Karpas-422 (cell line): Measurements from ENCODE around the gene RIMOC1. TPM values are rescaled to one million over a fixed set of nuclear protein-coding genes. Genes with fewer than 3 reads are reported as not detected.

Source experiments
- DNase-seq: peaks from one replicate; pipeline ENCODE4 v3.0.0-alpha.2; 2015
- H2AFZ ChIP-seq: fragments of 200-600 bp; sonication (generic); 2 replicates; pipeline ENCODE4 v1.6.1; 2014; ENCODE audit warnings: antibody characterized with exemption, low read length, mixed read lengths
- H3K27ac ChIP-seq: fragments of 200-600 bp; sonication (generic); 2 replicates; pipeline ENCODE4 v1.5.1; 2014; ENCODE audit warnings: mild to moderate bottlenecking, low read length, moderate library complexity
- H3K27me3 ChIP-seq: fragments of 200-600 bp; sonication (generic); 2 replicates; pipeline ENCODE4 v1.6.1; 2014; ENCODE audit warnings: low read length, mixed read lengths
- H3K36me3 ChIP-seq: fragments of 200-600 bp; sonication (generic); 2 replicates; pipeline ENCODE4 v1.6.1; 2014; ENCODE audit warnings: low read length, mixed read lengths; ENCODE audit not compliant: insufficient read depth
- H3K4me1 ChIP-seq: fragments of 200-600 bp; sonication (generic); 2 replicates; pipeline ENCODE4 v1.6.1; 2014; ENCODE audit warnings: mild to moderate bottlenecking, low read length, mixed read lengths
- H3K4me2 ChIP-seq: fragments of 200-600 bp; sonication (generic); 2 replicates; pipeline ENCODE4 v1.6.1; 2014; ENCODE audit warnings: low read length, low read depth, mild to moderate bottlenecking; ENCODE audit not compliant: poor library complexity, severe bottlenecking
- H3K4me3 ChIP-seq: fragments of 200-600 bp; sonication (generic); 2 replicates; pipeline ENCODE4 v1.5.1; 2014; ENCODE audit warnings: mild to moderate bottlenecking, antibody characterized with exemption, low read length, mixed read lengths
- H3K79me2 ChIP-seq: fragments of 200-600 bp; sonication (generic); 2 replicates; pipeline ENCODE4 v1.6.1; 2014; ENCODE audit warnings: mild to moderate bottlenecking, low read length, mixed read lengths
- H3K9ac ChIP-seq: fragments of 200-600 bp; sonication (generic); 2 replicates; pipeline ENCODE4 v1.6.0; 2014; ENCODE audit warnings: low read length
- H3K9me2 ChIP-seq: fragments of 200-600 bp; sonication (generic), shearing (Covaris generic); replicated peaks from 2 replicates; pipeline ENCODE4 v1.6.0; 2014; ENCODE audit warnings: mild to moderate bottlenecking, low read length, moderate library complexity; ENCODE audit not compliant: insufficient read depth
- H3K9me3 ChIP-seq: fragments of 300-700, 200-600 bp; sonication (generic); 2 replicates; pipeline ENCODE4 v1.6.1; 2014; ENCODE audit warnings: low read length, mixed read lengths
- H4K20me1 ChIP-seq: fragments of 200-600 bp; sonication (generic); 2 replicates; pipeline ENCODE4 v1.6.1; 2014; ENCODE audit warnings: mild to moderate bottlenecking, antibody characterized with exemption, low read length, low read depth; ENCODE audit not compliant: insufficient read depth
- total RNA-seq: library from RNA; depleted of rRNA; stranded (reverse); fragments of >200 nt; shearing (Covaris generic); gene quantifications from 2 replicates; pipeline ENCODE4 v1.2.3, GENCODE V29; 2014; ENCODE audit warnings: low replicate concordance

The RIMOC1 gene
- total RNA-seq, 1 experiment from 2014 or later: 42.9 TPM

- 0 out of 2 replicates have a peak overlapping the region, but pooled peaks have one; percentile 44 for H3K27ac ChIP-seq
Observed at GRCh38 chr5:41903382-41903891, 707 bp upstream of the RIMOC1 start.

GRCh38 chr5:41906151-41906550 lies 2.0 kb downstream of the RIMOC1 start:
- peaks cover 58% of the 10 kb centered on the region for H3K79me2 ChIP-seq
- peak overlapping the region; percentile 97 for H3K4me2 ChIP-seq
- peaks cover 31% of the 10 kb centered on the region for H3K4me1 ChIP-seq

More at GRCh38 chr5:41903382-41903891, 707 bp upstream of the RIMOC1 start:
- H3K36me3 ChIP-seq: peaks cover 20% of the 10 kb centered on the region; the same call in 1 of the 2 replicates
- peaks cover 31% of the 10 kb centered on the region for H3K4me1 ChIP-seq
- H2AFZ ChIP-seq: peak overlapping the region; percentile 35; the same call in 1 of the 2 replicates
- peaks cover 41% of the 10 kb centered on the region for H3K79me2 ChIP-seq
- H3K4me3 ChIP-seq: peak overlapping the region; percentile 94
- DNase-seq: no peak
- H3K9ac ChIP-seq: peak overlapping the region; percentile 88
- H3K9me3 ChIP-seq: no peaks in the 10 kb centered on the region
- H3K9me2 ChIP-seq: no peaks in the 10 kb centered on the region
- no peaks in the 10 kb centered on the region for H3K27me3 ChIP-seq
- peak overlapping the region; percentile 83 for H3K4me2 ChIP-seq
- H4K20me1 ChIP-seq: no peaks in the 10 kb centered on the region; the same call in 1 of the 2 replicates

GRCh38 chr5:41908374-41909079 lies 4.4 kb downstream of the RIMOC1 start:
- H3K27me3 ChIP-seq: no peaks in the 10 kb centered on the region
- no peak overlapping the region for H3K4me2 ChIP-seq
- no peak overlapping the region for H2AFZ ChIP-seq
- peaks cover 58% of the 10 kb centered on the region for H3K79me2 ChIP-seq
- peaks cover 23% of the 10 kb centered on the region for H3K4me1 ChIP-seq
- H4K20me1 ChIP-seq: no peaks in the 10 kb centered on the region; the same call in 1 of the 2 replicates
- no peaks in the 10 kb centered on the region for H3K9me2 ChIP-seq
- no peak overlapping the region for H3K9ac ChIP-seq
- peaks cover 64% of the 10 kb centered on the region for H3K36me3 ChIP-seq
- H3K4me3 ChIP-seq: no peak overlapping the region
- H3K9me3 ChIP-seq: no peaks in the 10 kb centered on the region
- no peak for DNase-seq
- H3K27ac ChIP-seq: no peak overlapping the region

More at GRCh38 chr5:41906151-41906550, 2.0 kb downstream of the RIMOC1 start:
- DNase-seq: no peak
- H4K20me1 ChIP-seq: no peaks in the 10 kb centered on the region; the same call in 1 of the 2 replicates
- no peaks in the 10 kb centered on the region for H3K9me3 ChIP-seq
- H2AFZ ChIP-seq: no peak overlapping the region
- no peaks in the 10 kb centered on the region for H3K27me3 ChIP-seq
- H3K4me3 ChIP-seq: no peak overlapping the region
- no peaks in the 10 kb centered on the region for H3K9me2 ChIP-seq
- H3K27ac ChIP-seq: no peak overlapping the region
- H3K9ac ChIP-seq: no peak overlapping the region
- peaks cover 42% of the 10 kb centered on the region for H3K36me3 ChIP-seq

- Histone ChIP-seq H3K9me2 (no peaks in the 10 kb centered on the region), H3K27me3 (no peaks in the 10 kb centered on the region), H4K20me1 (no peaks in the 10 kb centered on the region), H3K4me1 (peaks cover 36% of the 10 kb centered on the region), H3K9me3 (no peaks in the 10 kb centered on the region), H3K79me2 (peaks cover 34% of the 10 kb centered on the region), H3K4me3 (no peak overlapping the region), H3K9ac (no peak overlapping the region), H3K36me3 (peaks cover 78% of the 10 kb centered on the region), H2AFZ (no peak overlapping the region), H3K27ac (no peak overlapping the region), H3K4me2 (no peak overlapping the region)
- DNase-seq: no peak
Observed at GRCh38 chr5:41918105-41918504, 14.0 kb downstream of the RIMOC1 start.

GRCh38 chr5:41921166-41921565 lies 17.0 kb downstream of the RIMOC1 start:
- H3K4me3 ChIP-seq: no peak overlapping the region
- no peaks in the 10 kb centered on the region for H4K20me1 ChIP-seq
- H3K4me1 ChIP-seq: peaks cover 60% of the 10 kb centered on the region
- no peaks in the 10 kb centered on the region for H3K9me2 ChIP-seq
- peak overlapping the region; percentile 51 for H3K27ac ChIP-seq
- peaks cover 44% of the 10 kb centered on the region for H3K79me2 ChIP-seq
- H3K4me2 ChIP-seq: peak overlapping the region; percentile 6
- no peaks in the 10 kb centered on the region for H3K9me3 ChIP-seq
- H3K36me3 ChIP-seq: peaks cover 55% of the 10 kb centered on the region
- DNase-seq: no peak
- H2AFZ ChIP-seq: no peak overlapping the region
- no peak overlapping the region for H3K9ac ChIP-seq
- H3K27me3 ChIP-seq: no peaks in the 10 kb centered on the region

- H3K9ac ChIP-seq: no peak overlapping the region
- no peak overlapping the region for H2AFZ ChIP-seq
- DNase-seq: no peak
- no peaks in the 10 kb centered on the region for H4K20me1 ChIP-seq
- no peak overlapping the region for H3K4me3 ChIP-seq
- peaks cover 66% of the 10 kb centered on the region for H3K4me1 ChIP-seq
- peaks cover 51% of the 10 kb centered on the region for H3K79me2 ChIP-seq
- peak overlapping the region; percentile 51 for H3K27ac ChIP-seq
- no peaks in the 10 kb centered on the region for H3K9me3 ChIP-seq
- no peaks in the 10 kb centered on the region for H3K27me3 ChIP-seq
- H3K9me2 ChIP-seq: no peaks in the 10 kb centered on the region
- H3K4me2 ChIP-seq: no peak overlapping the region
- peaks cover 51% of the 10 kb centered on the region for H3K36me3 ChIP-seq
Observed at GRCh38 chr5:41921874-41922273, 17.7 kb downstream of the RIMOC1 start.

- H3K4me3 ChIP-seq: peak overlapping the region; percentile 91
- no peaks in the 10 kb centered on the region for H3K27me3 ChIP-seq
- H3K36me3 ChIP-seq: peaks cover 33% of the 10 kb centered on the region
- peak overlapping the region; percentile 91 for H3K4me2 ChIP-seq
- peak overlapping the region; percentile 82 for H3K27ac ChIP-seq
- peak; percentile 86 for DNase-seq
- H3K79me2 ChIP-seq: peaks cover 54% of the 10 kb centered on the region
- no peaks in the 10 kb centered on the region for H3K9me2 ChIP-seq
- peak overlapping the region; percentile 97 for H3K9ac ChIP-seq
- no peaks in the 10 kb centered on the region for H4K20me1 ChIP-seq
- peaks cover 69% of the 10 kb centered on the region for H3K4me1 ChIP-seq
- peak overlapping the region; percentile 81 for H2AFZ ChIP-seq
- H3K9me3 ChIP-seq: no peaks in the 10 kb centered on the region
Observed at GRCh38 chr5:41924526-41924871, 20.4 kb downstream of the RIMOC1 start.

- H3K36me3 ChIP-seq: peaks cover 31% of the 10 kb centered on the region
- DNase-seq: peak; percentile 96
- H3K9me2 ChIP-seq: no peaks in the 10 kb centered on the region
- peak within 1 kb of the TSS; percentile 81 for H2AFZ ChIP-seq
- peak within 1 kb of the TSS; percentile 91 for H3K4me2 ChIP-seq
- peaks cover 49% of the 10 kb centered on the region for H3K79me2 ChIP-seq
- no peaks in the 10 kb centered on the region for H3K9me3 ChIP-seq
- H3K4me3 ChIP-seq: peak within 1 kb of the TSS; percentile 91
- peak within 1 kb of the TSS; percentile 97 for H3K9ac ChIP-seq
- H3K27me3 ChIP-seq: no peaks in the 10 kb centered on the region
- no peaks in the 10 kb centered on the region for H4K20me1 ChIP-seq
- H3K4me1 ChIP-seq: peaks cover 64% of the 10 kb centered on the region
- H3K27ac ChIP-seq: peak within 1 kb of the TSS; percentile 82
Observed at GRCh38 chr5:41924872-41925554, 20.9 kb downstream of the RIMOC1 start, which contains the start of gene FBXO4. Gene FBXO4 (plus strand): TSS chr5:41925281. CDS start chr5:41925310, 29 bp downstream.
